Stomach (tissue), 4 donors: ENCODE data around the gene CRYL1.
A peak's percentile ranks its signal among the peaks of the same experiment; 100 is the strongest.

Source experiments
- EP300 ChIP-seq: sonication (generic); formaldehyde crosslinking; IDR thresholded peaks from one replicate; pipeline ENCODE4 v1.6.1; 2017; ENCODE audit warnings: antibody characterized with exemption
- POLR2A ChIP-seq, 4 donors: fragments of 450-650 bp; IDR thresholded peaks; one replicate each; pipeline ENCODE4 v1.6.1; 2016; ENCODE audit warnings: antibody characterized with exemption in 4 of 4, control low read depth in 2 of 4, mild to moderate bottlenecking in 1 of 4, moderate library complexity in 1 of 4
- POLR2AphosphoS5 ChIP-seq, 3 donors: sonication (generic); formaldehyde crosslinking; IDR thresholded peaks; one replicate each; pipeline ENCODE4 v1.6.1; 2016; ENCODE audit warnings: antibody characterized with exemption in 3 of 3
- TF ChIP-seq, protein P1 (sequence below), 7 experiments: fragments of 450-650 bp in 4 of 7; fragments of 200-600 bp in 3 of 7; sonication (generic) in 3 of 7; IDR thresholded peaks; one replicate each; pipeline ENCODE4 v1.5.1; 2016 to 2019; ENCODE audit warnings: antibody characterized with exemption in 7 of 7, control low read depth in 2 of 7, mild to moderate bottlenecking in 1 of 7

- TF ChIP-seq, protein P1, sequence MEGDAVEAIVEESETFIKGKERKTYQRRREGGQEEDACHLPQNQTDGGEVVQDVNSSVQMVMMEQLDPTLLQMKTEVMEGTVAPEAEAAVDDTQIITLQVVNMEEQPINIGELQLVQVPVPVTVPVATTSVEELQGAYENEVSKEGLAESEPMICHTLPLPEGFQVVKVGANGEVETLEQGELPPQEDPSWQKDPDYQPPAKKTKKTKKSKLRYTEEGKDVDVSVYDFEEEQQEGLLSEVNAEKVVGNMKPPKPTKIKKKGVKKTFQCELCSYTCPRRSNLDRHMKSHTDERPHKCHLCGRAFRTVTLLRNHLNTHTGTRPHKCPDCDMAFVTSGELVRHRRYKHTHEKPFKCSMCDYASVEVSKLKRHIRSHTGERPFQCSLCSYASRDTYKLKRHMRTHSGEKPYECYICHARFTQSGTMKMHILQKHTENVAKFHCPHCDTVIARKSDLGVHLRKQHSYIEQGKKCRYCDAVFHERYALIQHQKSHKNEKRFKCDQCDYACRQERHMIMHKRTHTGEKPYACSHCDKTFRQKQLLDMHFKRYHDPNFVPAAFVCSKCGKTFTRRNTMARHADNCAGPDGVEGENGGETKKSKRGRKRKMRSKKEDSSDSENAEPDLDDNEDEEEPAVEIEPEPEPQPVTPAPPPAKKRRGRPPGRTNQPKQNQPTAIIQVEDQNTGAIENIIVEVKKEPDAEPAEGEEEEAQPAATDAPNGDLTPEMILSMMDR (IDR thresholded peaks at IDR 0.05), result peak in 1 of 7 experiments; percentile 12
- no peak for TF ChIP-seq POLR2A (IDR thresholded peaks at IDR 0.05)
- no peak for TF ChIP-seq POLR2AphosphoS5 (IDR thresholded peaks at IDR 0.05)
- no peak for TF ChIP-seq EP300
These were observed 33.0 kb downstream of the CRYL1 start for GRCh38 chr13:20492641-20493040.
